Gastroesophageal sphincter (tissue), 3 donors: Measurements from ENCODE around the gene TAX1BP1.

ENCODE experiments used
- CTCF ChIP-seq, 4 experiments: fragments of 200-600 bp in 2 of 4; fragments of 450-650 bp in 2 of 4; sonication (generic) in 1 of 4; IDR thresholded peaks; one replicate each; pipeline ENCODE4 v1.5.1; 2017 to 2019; ENCODE audit warnings: antibody characterized with exemption in 4 of 4, mild to moderate bottlenecking in 2 of 4, moderate library complexity in 2 of 4
- EP300 ChIP-seq: sonication (generic); formaldehyde crosslinking; IDR thresholded peaks from one replicate; pipeline ENCODE4 v1.6.1; 2017; ENCODE audit warnings: antibody characterized with exemption, mild to moderate bottlenecking
- POLR2A ChIP-seq, 2 donors: fragments of 450-650 bp; IDR thresholded peaks; one replicate each; pipeline ENCODE4 v1.6.1; 2017; ENCODE audit warnings: antibody characterized with exemption in 2 of 2, mild to moderate bottlenecking in 2 of 2, moderate library complexity in 1 of 2
- POLR2AphosphoS5 ChIP-seq: sonication (generic); formaldehyde crosslinking; IDR thresholded peaks from one replicate; pipeline ENCODE4 v1.6.1; 2017; ENCODE audit warnings: antibody characterized with exemption

- TF ChIP-seq CTCF (IDR thresholded peaks at IDR 0.05), result peak; percentile 23 to 61 (median 60)
- TF ChIP-seq POLR2AphosphoS5, result no peak
- no peak for TF ChIP-seq EP300
- TF ChIP-seq POLR2A (IDR thresholded peaks at IDR 0.05), result no peak
Observed at GRCh38 chr7:27745064-27745583, 5.2 kb downstream of the TAX1BP1 start.
